ENCODE results near the gene SAMD3.
A peak's percentile ranks its signal among the peaks of the same experiment; 100 is the strongest.
"Not testable (repeated sequence)": the region's sequence is repeated elsewhere in the genome, so short reads cannot be mapped to it uniquely, and the experiment has no call there.

Gene SAMD3, protein sequence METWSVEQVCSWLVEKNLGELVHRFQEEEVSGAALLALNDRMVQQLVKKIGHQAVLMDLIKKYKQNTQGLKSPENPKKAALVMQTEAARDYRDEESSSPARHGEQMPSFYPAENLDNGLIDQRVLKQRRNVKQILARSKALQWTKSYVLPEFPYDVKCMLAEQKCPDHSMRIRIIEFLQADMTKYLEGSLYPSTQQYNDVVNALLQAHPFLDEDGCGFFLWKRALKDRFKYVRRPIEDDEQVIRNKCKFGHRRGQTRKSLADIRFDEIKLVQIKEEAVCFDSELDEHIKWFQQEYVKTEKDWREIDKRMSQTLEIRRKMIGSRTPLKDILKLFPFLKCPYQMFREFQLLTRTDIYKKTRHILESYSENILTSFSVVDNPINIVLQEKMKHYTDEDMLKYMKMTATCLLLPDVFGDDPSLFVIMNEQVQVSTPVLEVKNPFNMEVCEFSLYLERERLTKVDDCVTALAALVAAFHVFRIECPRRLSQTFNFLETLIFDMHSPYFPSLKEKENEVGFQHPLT

DNA sequence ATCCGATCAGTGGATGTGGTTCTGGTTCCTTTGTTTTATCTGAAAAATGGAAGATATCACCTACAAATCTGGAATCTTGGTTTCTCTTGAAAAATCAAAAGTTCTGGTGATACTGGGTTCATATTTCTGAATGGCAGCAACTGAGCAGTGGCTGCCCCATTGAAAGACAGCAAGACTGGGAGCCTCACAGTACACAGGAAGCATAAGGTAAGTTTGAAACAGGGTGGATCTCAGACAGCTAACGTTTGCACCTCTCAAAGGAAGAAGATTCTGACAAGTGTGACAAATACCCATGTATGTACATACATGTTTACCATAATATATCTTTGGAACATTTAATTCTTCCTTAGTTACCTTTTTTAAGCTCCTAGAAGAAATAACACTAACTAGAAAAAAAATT is at the start of gene SAMD3:
Gene SAMD3, minus strand, starts transcription at position 177 of the 400 bp plus-strand sequence. CDS start 7,678 bp downstream, outside the sequence.
- no peak for DNase-seq (ENCODE audit: low read depth in 2 of 2, low spot score in 1 of 2)

DNA sequence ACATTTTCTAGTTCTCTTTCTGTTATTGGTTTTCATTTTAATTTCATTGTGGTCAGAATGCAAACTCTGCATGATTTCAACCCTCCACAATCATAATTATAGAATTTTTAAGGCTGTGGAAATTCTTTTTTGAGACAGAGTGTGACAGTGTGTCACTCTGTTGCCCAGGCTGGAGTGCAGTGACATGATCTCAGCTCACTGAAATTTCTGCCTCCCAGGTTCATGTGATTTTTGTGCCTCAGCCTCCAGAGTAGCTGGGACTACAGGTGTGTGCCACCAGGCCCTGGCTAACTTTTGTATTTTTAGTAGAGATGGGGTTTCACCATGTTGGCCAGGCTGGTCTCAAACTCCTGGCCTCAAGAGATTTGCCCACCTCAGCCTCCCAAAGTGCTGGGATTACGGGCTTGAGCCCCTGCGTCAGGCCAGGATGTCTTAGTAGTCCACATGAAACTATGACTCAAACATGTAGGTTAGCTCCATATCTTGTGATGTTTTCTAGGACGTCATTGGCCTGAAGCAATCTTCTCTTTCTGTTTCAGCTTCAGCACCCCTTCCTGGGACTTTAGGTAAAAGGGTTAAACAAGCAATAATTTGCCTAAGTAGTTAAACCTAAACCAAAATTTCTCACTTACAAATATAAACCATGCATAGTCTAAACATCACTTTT is 47.4 kb upstream of the SAMD3 start:
- DNase-seq (ENCODE audit: low read depth in 2 of 2, low spot score in 1 of 2) = no peak

GRCh38 chr6:130265553-130265952 is 42.8 kb upstream of the SAMD3 start:
- not testable (repeated sequence) for DNase-seq (ENCODE audit: low read depth in 2 of 2, low spot score in 1 of 2)

DNA sequence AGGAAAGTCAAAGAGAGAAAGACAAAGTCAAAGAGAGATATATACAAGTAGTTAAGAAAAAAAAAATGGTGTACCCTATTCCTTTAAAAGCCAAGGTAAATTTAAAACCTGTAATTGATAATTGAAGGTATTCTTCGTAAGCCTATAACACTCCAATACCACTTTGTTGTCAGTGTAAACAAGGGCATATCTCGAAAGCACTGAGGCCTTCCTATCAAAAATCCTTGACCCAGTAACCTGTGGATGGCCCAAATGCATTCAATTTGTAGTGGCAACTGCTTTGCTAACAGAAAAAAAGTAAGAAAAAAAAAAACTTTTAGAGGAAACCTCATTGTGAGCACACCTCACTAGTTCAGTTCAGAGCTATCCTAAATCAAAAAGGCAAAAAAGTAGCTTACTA is 39.3 kb upstream of the SAMD3 start:
- no peak for DNase-seq (ENCODE audit: low read depth in 2 of 2, low spot score in 1 of 2)

- DNase-seq (ENCODE audit: low read depth in 2 of 2, low spot score in 1 of 2) = not testable (repeated sequence)
Observed at GRCh38 chr6:130261558-130261957, 38.8 kb upstream of the SAMD3 start.

GRCh38 chr6:130260614-130261241 is 38.0 kb upstream of the SAMD3 start:
- peak in 1 of 2 donors; percentile 2 for DNase-seq (ENCODE audit: low read depth in 2 of 2, low spot score in 1 of 2)

DNA sequence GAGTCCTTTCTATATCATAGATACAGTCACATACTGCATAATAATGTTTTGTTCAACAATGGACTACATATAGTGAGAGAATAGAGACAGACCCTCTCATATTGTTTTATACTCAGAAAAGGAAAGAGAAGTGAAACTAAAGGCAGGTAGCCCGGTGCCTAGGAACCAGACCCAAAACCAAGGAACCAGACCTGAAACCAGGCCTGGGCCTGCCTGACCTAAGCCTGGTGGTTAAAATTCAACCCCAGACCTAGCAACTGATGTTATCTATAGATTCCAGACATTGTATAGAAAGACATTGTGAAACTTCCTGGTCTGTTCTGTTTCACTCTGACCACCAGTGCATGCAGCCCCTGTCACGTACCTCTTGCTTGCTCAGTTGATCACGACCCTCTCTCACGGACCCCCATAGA is 37.3 kb upstream of the SAMD3 start:
- DNase-seq (ENCODE audit: low read depth in 2 of 2, low spot score in 1 of 2) = not testable (repeated sequence)

- no peak for DNase-seq (ENCODE audit: low read depth in 2 of 2, low spot score in 1 of 2)
Observed at GRCh38 chr6:130259557-130259956, 36.8 kb upstream of the SAMD3 start.

GRCh38 chr6:130259140-130259539 is 36.4 kb upstream of the SAMD3 start:
- no peak for DNase-seq (ENCODE audit: low read depth in 2 of 2, low spot score in 1 of 2)

DNA sequence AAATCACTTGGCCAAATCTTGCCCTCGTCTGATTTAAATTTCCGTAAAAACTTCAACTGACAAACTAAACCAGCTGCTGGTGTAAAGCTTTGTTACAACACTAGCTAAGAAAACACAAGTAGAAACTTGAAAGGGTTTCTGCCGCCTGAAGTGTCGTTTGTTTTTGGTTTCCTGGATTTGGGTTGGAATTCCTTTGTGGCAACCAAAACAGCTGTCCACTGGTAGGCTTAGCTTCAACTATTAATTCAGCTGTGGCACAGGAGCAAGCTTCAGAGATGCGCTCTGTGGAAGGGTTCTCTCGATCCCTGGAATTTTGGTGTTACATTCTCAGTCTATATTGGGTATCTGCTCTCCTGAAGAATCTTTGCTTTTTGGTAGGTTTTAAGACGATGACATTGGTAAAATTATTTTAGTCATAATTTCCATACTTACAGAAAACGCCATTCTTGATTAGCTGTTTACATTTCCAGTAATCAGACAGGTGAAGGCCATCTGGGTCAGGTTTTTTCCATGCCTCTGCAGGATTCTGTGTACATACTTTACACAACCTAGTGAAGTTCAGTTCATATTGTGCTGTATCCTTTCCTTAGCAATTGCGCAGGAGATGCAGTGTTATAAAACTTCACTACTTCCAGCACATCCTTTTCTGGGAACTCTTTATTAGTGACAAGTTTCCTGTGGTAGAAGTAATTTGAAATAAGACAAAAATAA is 29.9 kb upstream of the SAMD3 start:
- no peak for DNase-seq (ENCODE audit: low read depth in 2 of 2, low spot score in 1 of 2)

DNA sequence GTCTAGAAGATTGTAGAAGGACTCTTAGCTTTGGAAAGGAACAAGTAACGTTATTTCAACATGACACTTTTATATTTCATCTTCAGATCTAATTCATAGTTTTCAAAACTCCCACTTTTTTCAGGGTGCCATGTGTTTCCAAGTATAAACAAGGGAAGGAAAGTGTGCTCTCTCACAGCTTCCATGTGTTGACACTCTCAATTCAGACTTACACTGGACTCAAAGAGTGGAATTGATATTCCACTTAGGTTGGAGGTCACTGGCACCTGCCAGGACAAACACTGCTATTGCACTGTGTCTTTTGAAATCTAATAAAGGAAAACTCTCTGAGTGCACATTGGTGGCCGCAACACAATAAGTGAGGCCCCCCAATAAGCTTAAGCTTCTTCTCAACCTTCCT is 22.5 kb upstream of the SAMD3 start:
- DNase-seq (ENCODE audit: low read depth in 2 of 2, low spot score in 1 of 2) = no peak

- DNase-seq (ENCODE audit: low read depth in 2 of 2, low spot score in 1 of 2) = no peak
Observed at GRCh38 chr6:130244728-130245127, 22.0 kb upstream of the SAMD3 start.

- DNase-seq (ENCODE audit: low read depth in 2 of 2, low spot score in 1 of 2) = no peak
Observed at GRCh38 chr6:130240232-130240631, 17.5 kb upstream of the SAMD3 start.

DNA sequence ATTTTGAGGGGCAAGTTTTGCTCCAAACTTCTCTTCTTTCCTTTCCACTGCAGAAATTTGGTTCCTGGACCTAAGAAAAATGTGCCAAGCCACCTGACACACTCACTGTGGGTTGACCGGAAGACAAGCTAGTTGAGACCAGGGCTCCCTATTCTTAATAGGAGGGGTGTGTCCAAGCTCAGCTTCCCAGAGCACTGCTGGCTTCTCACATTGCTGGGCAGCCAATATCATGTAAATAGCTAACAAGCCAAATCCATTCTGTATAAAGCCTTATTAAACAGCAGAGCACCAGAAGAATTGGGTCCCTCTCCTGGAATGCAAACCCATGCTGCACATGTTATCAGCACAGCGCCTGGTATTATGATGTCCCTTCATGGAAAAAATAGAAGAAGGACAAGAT is 17.0 kb upstream of the SAMD3 start:
- no peak for DNase-seq (ENCODE audit: low read depth in 2 of 2, low spot score in 1 of 2)

- no peak for DNase-seq (ENCODE audit: low read depth in 2 of 2, low spot score in 1 of 2)
Observed at GRCh38 chr6:130233330-130233729, 10.6 kb upstream of the SAMD3 start.

- not testable (repeated sequence) for DNase-seq (ENCODE audit: low read depth in 2 of 2, low spot score in 1 of 2)
Observed at GRCh38 chr6:130230531-130230930, 7.8 kb upstream of the SAMD3 start.

DNA sequence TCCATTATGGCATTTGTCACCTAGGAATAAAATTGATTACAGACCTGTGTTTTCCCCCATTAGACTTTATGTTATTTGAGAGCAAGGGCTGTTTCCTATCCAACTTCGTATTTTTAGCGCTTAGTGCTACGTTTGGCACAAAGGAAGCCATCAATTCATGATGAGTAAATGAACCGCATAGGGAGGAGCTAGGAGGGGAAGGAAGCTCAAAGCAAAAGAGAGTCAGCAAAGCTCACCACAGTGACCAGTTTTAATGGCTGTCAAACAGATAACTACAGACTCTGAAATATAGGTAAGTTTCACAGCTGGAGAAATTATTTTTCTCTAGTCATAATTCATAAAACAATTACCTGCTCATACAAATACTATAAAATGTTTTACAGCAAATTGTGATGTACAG is 6.9 kb upstream of the SAMD3 start:
- no peak for DNase-seq (ENCODE audit: low read depth in 2 of 2, low spot score in 1 of 2)

DNA sequence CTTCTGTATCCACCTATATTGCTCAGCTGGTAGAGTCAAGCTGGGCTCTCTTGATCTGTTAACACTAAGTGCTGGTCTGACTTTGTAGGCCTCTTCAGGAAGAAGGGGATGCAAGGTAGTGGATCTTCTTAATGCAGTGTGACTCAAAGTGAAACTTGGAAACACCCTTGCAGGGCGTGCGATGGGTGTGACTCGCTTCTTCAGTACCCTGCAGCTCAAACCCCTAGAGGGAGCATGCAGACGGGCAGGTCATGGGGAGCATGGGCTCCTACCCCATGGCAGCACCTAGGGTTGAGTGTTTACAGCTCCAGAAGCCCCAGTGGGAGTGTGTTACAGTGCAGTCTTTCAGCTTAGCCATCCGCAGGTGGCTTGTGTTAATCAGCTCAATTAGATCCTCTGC is 757 bp upstream of the SAMD3 start:
- peak; percentile 31 for DNase-seq (ENCODE audit: low read depth in 2 of 2, low spot score in 1 of 2)

GRCh38 chr6:130218134-130218533 is 4.6 kb downstream of the SAMD3 start:
- DNase-seq (ENCODE audit: low read depth in 2 of 2, low spot score in 1 of 2) = no peak

- DNase-seq (ENCODE audit: low read depth in 2 of 2, low spot score in 1 of 2) = no peak
Observed at GRCh38 chr6:130216620-130217019, 6.1 kb downstream of the SAMD3 start.

GRCh38 chr6:130215526-130215925 is 7.2 kb downstream of the SAMD3 start:
- peak in 1 of 2 donors; percentile 7 for DNase-seq (ENCODE audit: low read depth in 2 of 2, low spot score in 1 of 2)

Measured in stimulated activated CD8-positive, alpha-beta memory T cell treated with anti-CD3 and anti-CD28 coated beads, Interleukin-4, amount 100 ng/mL, for 4 hours (primary cell).